Stimulated activated CD8-positive, alpha-beta memory T cell treated with anti-CD3 and anti-CD28 coated beads, Interleukin-15, amount 100 ng/mL, for 4 hours (primary cell): ENCODE results near the gene ARMC9.

Experiments used
- DNase-seq, 2 donors: peaks; one replicate each; pipeline ENCODE4 v3.0.0-alpha.2; 2020; ENCODE audit warnings: low read depth in 2 of 2

Gene ARMC9

GRCh38 chr2:231312066-231312465 is 113.6 kb downstream of the ARMC9 start:
- DNase-seq, result no peak

GRCh38 chr2:231315896-231316295 is 117.5 kb downstream of the ARMC9 start:
- DNase-seq, result no peak

GRCh38 chr2:231317579-231317978 is 119.1 kb downstream of the ARMC9 start:
- DNase-seq, result no peak

- DNase-seq, result no peak
These were observed 120.0 kb downstream of the ARMC9 start for GRCh38 chr2:231318436-231318835.

GRCh38 chr2:231318954-231319353 is 120.5 kb downstream of the ARMC9 start:
- DNase-seq, result no peak

- DNase-seq, result no peak
These were observed 121.4 kb downstream of the ARMC9 start for GRCh38 chr2:231319867-231320266.

DNA sequence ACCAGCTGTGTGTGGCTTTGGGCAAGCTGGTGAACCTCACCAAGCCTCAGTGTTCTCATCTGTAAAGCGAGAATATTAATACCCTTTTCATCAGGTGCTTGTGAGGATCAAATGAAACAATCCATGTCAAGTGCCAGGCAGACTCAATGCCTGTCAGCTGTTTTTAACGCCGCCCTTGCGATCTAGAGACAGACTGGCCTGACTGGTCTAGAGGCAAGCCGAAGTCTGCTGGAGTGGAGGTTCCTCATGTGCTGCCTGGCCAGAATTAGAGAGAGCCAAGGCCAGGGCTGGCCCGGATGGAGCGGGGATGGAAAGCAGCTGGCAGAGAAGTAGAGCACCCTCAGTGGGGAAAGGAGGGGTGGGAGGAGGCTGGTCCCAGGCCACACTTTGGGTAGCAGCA is 122.6 kb downstream of the ARMC9 start:
- DNase-seq, result no peak

GRCh38 chr2:231321556-231322334 is 123.3 kb downstream of the ARMC9 start:
- no peak for DNase-seq

- no peak for DNase-seq
These were observed 124.9 kb downstream of the ARMC9 start for GRCh38 chr2:231323316-231323715.

DNA sequence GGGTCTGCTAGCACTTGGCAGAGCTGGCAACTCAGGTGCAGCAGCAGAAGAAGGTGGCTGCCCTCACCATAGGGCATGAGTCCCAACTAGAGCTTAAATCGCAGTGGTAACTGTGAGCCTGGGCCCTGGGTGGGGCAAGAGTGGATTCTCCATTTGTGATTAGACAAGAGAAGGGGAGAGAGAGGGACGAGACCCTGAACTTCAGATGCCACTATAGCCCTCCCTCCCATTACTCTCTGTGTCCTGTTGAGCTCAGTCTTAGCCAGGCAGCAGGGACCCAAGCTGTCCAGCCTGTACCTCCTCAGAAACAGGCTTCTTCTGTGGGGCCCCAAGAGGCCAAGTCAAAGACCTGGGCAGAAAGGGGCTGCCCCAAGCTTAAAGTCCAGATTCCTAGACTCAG is 127.4 kb downstream of the ARMC9 start:
- DNase-seq, result no peak

GRCh38 chr2:231326404-231326803 is 128.0 kb downstream of the ARMC9 start:
- DNase-seq, result no peak

GRCh38 chr2:231330311-231330710 is 131.9 kb downstream of the ARMC9 start:
- no peak for DNase-seq

DNA sequence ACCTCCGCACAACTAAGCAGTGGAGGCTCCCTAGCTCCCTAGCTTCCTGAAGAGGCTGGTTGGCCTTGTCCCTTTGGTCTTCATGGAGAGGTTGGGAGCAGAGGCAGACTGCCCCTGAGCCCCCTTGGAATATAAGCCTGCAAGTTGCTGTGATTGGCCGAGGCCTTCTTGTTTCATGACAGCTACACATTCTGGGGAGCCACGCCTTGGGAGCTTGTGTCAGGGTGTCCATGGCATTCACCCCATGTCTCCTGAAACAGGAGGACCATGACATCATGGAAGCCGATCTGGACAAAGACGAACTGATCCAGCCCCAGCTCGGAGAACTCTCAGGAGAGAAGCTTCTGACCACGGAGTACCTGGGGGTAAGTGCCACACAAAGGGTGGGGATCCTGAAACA is 133.1 kb downstream of the ARMC9 start:
- DNase-seq, result no peak

DNA sequence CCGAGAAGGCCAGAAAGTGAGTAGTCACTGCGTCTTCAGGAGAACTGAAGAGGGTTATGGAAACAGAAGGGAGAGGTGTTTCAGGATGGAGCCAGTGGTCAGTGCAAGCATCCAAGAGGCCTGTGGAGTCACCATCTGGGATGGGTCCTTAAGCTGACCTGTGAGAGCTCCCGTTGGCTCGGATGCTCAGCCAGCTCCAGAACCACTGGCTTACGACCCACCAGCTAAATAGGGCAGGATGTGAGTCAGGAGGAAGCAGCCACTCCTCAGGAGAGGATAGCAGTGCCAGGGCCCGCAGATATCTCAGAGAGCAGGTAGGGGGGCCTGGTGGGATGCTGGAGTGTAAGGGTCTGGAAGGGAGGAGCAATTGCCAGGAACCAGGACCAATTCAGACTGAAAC is 134.0 kb downstream of the ARMC9 start:
- DNase-seq, result no peak

GRCh38 chr2:231332872-231333500 is 134.6 kb downstream of the ARMC9 start:
- DNase-seq, result no peak

DNA sequence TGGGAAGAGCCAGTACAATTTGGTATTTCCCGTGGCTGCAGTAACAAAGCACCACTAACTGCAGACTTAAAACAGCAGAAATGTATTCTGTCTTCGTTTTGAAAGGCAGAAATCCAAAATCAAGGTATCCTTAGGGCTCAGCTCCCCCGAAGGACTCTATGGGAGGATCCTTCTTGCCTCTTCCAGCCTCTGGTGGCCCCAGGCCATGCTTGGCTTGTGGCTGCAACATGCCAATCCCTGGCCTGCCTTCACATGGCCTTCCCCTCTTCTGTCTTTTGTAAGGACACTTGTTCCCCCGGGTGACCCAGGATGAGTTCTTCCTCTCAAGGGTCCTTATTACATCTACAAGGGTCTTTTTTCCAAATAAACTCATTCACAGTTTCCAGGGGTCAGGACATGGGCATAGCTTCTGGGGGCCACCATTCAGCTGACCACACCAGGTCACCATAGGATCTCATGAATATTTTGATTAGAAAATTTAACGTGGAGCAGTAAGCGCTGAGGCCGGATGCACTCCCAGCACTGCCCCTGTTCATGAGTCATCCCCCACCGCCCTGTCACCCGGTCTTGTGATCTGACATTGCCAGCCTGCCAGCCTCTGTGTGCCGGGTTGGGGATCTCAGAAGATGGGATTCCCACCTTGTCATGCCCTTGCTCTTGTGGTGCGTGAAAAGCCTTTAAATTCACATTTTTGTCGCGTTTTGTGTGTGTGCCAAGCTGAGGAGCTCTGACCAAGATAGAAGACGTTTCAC is 135.9 kb downstream of the ARMC9 start:
- DNase-seq, result no peak

GRCh38 chr2:231334981-231335380 is 136.6 kb downstream of the ARMC9 start:
- DNase-seq, result no peak

DNA sequence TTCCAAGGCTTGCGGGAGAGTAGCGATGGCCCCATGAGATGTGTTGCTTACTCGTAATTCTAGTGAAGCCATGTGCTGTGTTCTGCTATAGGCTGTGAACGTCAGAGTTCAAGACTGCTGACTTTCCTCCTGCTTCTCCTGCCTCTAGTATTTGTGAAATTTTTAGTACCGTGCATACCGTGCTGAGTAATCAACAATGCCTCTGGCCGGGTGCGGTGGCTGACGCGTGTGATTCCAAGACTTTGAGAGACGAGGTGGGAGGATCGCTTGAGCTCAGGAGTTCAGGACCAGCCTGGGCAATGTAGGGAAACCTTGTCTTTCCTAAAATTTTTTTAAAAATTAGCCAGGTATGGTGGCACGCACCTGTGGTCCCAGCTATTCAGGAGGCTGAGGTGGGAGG is 137.2 kb downstream of the ARMC9 start:
- DNase-seq, result no peak

- DNase-seq, result no peak
These were observed 137.8 kb downstream of the ARMC9 start for GRCh38 chr2:231336236-231336635.

- DNase-seq, result no peak
These were observed 138.3 kb downstream of the ARMC9 start for GRCh38 chr2:231336700-231337099.

DNA sequence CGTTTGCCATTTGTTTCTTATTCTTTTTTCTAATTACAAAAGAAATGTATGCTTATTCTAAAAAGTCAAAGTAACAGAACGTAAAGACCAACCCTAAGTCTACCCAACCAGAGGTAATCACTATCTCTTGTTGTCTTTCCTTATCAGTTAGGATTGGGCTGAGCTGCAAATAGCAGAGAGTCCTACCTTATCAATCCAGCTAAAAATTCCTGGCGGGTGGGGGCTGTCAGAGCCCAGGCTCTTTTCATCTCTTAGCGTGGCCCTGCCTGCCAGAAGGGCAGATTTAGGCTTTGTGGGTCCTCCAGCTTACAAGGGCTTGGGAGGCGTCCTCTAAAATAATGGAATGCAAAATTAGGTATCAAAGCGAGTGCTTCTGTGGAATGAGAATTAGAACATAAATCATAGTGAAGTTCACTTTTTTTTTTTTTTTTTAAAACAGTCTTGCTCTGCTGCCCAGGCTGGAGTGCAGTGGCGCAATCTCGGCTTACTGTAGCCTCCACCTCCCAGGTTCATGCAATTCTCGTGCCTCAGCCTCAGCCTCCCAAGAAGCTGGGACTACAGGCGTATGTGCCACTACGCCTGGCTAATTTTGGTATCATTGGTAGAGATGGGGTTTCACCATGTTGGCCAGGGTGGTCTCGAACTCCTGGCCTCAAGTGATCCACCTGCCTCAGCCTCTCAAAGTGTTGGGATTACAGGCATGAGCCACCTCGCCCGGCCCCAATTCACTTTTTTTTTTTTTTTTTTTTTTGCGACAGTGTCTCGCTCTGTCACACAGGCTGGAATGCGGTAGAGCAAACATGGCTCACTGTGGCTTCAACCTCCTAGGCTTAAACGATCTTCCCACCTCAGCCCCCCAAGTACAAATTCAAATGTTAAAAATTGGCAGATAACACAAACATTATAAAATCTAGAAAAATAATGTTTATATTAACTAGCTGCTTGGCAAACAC is 139.7 kb downstream of the ARMC9 start:
- DNase-seq, result no peak

DNA sequence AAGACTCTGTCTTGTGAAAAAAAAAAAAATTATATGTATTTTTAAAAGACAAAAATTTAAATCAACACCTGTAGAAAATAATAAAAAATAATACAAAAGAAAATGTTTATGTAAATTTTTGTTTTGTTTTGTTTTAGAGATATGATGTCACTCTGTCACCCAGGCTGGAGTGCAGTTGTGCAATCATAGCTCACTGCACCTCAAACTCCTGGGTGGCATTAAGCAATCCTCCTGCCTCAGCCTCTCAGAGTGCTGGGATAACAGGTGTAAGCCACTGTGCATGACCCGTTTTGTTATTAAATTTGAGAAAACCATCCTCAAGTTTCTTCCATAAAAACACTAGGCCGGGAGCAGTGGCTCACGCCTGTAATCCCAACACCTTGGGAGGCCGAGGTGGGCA is 140.9 kb downstream of the ARMC9 start:
- DNase-seq, result no peak
